HepG2 (cell line): ENCODE data around the gene NFE2L2. TPM values are rescaled to one million over a fixed set of nuclear protein-coding genes. Genes with fewer than 3 reads are reported as not detected.

Experiments used
- ATAC-seq: fragments of 200-7000 bp; cut with Tn5 transposase; 3 replicates; pipeline ENCODE4 v1.9.1; 2020; ENCODE audit warnings: mild to moderate bottlenecking, moderate library complexity
- BruUV-seq: library from RNA; stranded (reverse); fragments of 400-500 nt; replicated peaks from 2 replicates; lab custom pipeline; 2021; lab: Mats Ljungman, UMichigan
- CTCF ChIA-PET: fragments of 300-600 bp; formaldehyde crosslinking; extraction: SDS; loops from one replicate; lab custom pipeline; 2021; ENCODE audit warnings: low total read pairs, inconsistent platforms, low intra/inter-chr PET ratio; lab: Yijun Ruan, JAX
- POLR2A ChIA-PET: fragments of 350-600 bp; sonication (Branson Sonifier 250); formaldehyde crosslinking; loops from one replicate; lab custom pipeline; 2020; ENCODE audit warnings: antibody characterized with exemption, inconsistent platforms; lab: Yijun Ruan, JAX
- DNase-seq: peaks from one replicate; pipeline ENCODE4 v3.0.0-alpha.2; 2015; ENCODE audit warnings: low spot score
- FAIRE-seq: peaks from 3 replicates; lab custom pipeline; 2011; peaks lifted over from hg19 to GRCh38; lab: Jason Lieb, UNC
- H2AFZ ChIP-seq: one replicate; pipeline ENCODE4 v1.6.1; 2011; ENCODE audit warnings: low read length, inconsistent platforms
- H3K27ac ChIP-seq: fragments of 300-600 bp; 3 replicates; pipeline ENCODE4 v1.8.0; 2011; ENCODE audit warnings: mixed run types, mild to moderate bottlenecking, mixed read lengths, low read length, inconsistent platforms; ENCODE audit not compliant: insufficient read depth; ENCODE audit errors: extremely low read length
- H3K27me3 ChIP-seq, 2 experiments: fragments of 200-600 bp in 1 of 2; 2 replicates in 1 of 2; 3 replicates in 1 of 2; pipeline versions ENCODE4 v1.6.0 to v1.8.0; 2011; ENCODE audit warnings: low read length in 2 of 2, mild to moderate bottlenecking in 2 of 2, moderate library complexity in 2 of 2, inconsistent platforms in 1 of 2; ENCODE audit not compliant: insufficient read depth in 2 of 2, control insufficient read depth in 1 of 2
- H3K36me3 ChIP-seq, 2 experiments: fragments of 200-600 bp in 1 of 2; replicated peaks in 1 of 2; 2 replicates in 1 of 2; 3 replicates in 1 of 2; pipeline versions ENCODE4 v1.5.1 to v1.8.0; 2011; ENCODE audit warnings: low read length in 2 of 2, inconsistent platforms in 1 of 2; ENCODE audit not compliant: insufficient read depth in 2 of 2, control insufficient read depth in 1 of 2
- H3K4me1 ChIP-seq: 2 replicates; pipeline ENCODE4 v1.5.1; 2012; ENCODE audit warnings: low read length, inconsistent platforms; ENCODE audit not compliant: insufficient read depth
- H3K4me2 ChIP-seq: 2 replicates; pipeline ENCODE4 v1.6.0; 2011; ENCODE audit warnings: low read depth, low read length, inconsistent platforms
- H3K4me3 ChIP-seq, 3 experiments: fragments of 200-600 bp in 1 of 3; sonication (generic), shearing (Covaris generic) in 1 of 3; replicated peaks in 1 of 3; 2 replicates each; pipeline ENCODE4 v1.5.1; 2011 to 2016; ENCODE audit warnings: low read length in 3 of 3, inconsistent platforms in 2 of 3, low read depth in 2 of 3, mild to moderate bottlenecking in 2 of 3, control low read depth in 1 of 3, mixed read lengths in 1 of 3; ENCODE audit not compliant: insufficient read depth in 1 of 3
- H3K79me2 ChIP-seq: one replicate; pipeline ENCODE4 v1.6.1; 2011; ENCODE audit warnings: low read length, inconsistent platforms; ENCODE audit not compliant: insufficient read depth
- H3K9ac ChIP-seq: 2 replicates; pipeline ENCODE4 v1.6.0; 2011; ENCODE audit warnings: mild to moderate bottlenecking, low read depth, low read length, inconsistent platforms; ENCODE audit not compliant: insufficient read depth
- H3K9me3 ChIP-seq: 2 replicates; pipeline ENCODE4 v1.5.1; 2012; ENCODE audit warnings: mild to moderate bottlenecking, low read length
- H4K20me1 ChIP-seq: 2 replicates; pipeline ENCODE4 v1.6.0; 2011; ENCODE audit warnings: inconsistent platforms, mild to moderate bottlenecking, low read length, moderate library complexity; ENCODE audit not compliant: insufficient read depth
- ATF3 ChIP-seq: sonication (generic); formaldehyde crosslinking; IDR thresholded peaks from 2 replicates; pipeline ENCODE4 v1.4.0; 2020; ENCODE audit warnings: missing genetic modification reagents
- CBX5 ChIP-seq: sonication (generic); formaldehyde crosslinking; IDR thresholded peaks from 2 replicates; pipeline ENCODE4 v1.4.0; 2020; ENCODE audit warnings: missing genetic modification reagents, borderline replicate concordance
- FOXO4 ChIP-seq: sonication (generic); formaldehyde crosslinking; conservative IDR thresholded peaks from 2 replicates; pipeline ENCODE4 v1.8.1; 2023; ENCODE audit warnings: missing genetic modification reagents
- HNRNPK ChIP-seq: fragments of 200-400 bp; formaldehyde crosslinking; IDR thresholded peaks from 2 replicates; pipeline ENCODE4 v1.6.1; 2018; ENCODE audit warnings: low read length, low read depth, moderate library complexity, mild to moderate bottlenecking; ENCODE audit not compliant: poor library complexity, severe bottlenecking
- MYC ChIP-seq: sonication (generic); formaldehyde crosslinking; IDR thresholded peaks from 2 replicates; pipeline ENCODE4 v1.9.0; 2021; ENCODE audit warnings: missing genetic modification reagents, borderline replicate concordance
- POLR2A ChIP-seq, 2 experiments: IDR thresholded peaks; 2 replicates each; pipeline ENCODE4 v1.6.1; 2011; ENCODE audit warnings: low read depth in 2 of 2, low read length in 2 of 2, mild to moderate bottlenecking in 1 of 2, moderate library complexity in 1 of 2; ENCODE audit not compliant: insufficient read depth in 1 of 2
- RBM22 ChIP-seq: fragments of 200-400 bp; formaldehyde crosslinking; optimal IDR thresholded peaks from 2 replicates; pipeline ENCODE3; 2017; ENCODE audit warnings: mild to moderate bottlenecking, low read length, moderate library complexity
- SRSF1 ChIP-seq: fragments of 200-400 bp; formaldehyde crosslinking; optimal IDR thresholded peaks from 2 replicates; pipeline ENCODE3; 2017; ENCODE audit warnings: mild to moderate bottlenecking, low read depth, low read length, moderate library complexity
- SUZ12 ChIP-seq: fragments of 150-350 bp; IDR thresholded peaks from 2 replicates; pipeline ENCODE4 v1.6.1; 2014; ENCODE audit warnings: low read depth, low read length
- TERF1 ChIP-seq: sonication (generic); formaldehyde crosslinking; IDR thresholded peaks from 2 replicates; pipeline ENCODE4 v1.8.0; 2022; ENCODE audit warnings: mild to moderate bottlenecking, missing genetic modification reagents, moderate library complexity
- THAP7 ChIP-seq: sonication (generic); formaldehyde crosslinking; IDR thresholded peaks from 2 replicates; pipeline ENCODE4 v1.8.1; 2023; ENCODE audit warnings: mild to moderate bottlenecking, missing genetic modification reagents
- ZNF552 ChIP-seq: sonication (generic); formaldehyde crosslinking; IDR thresholded peaks from 2 replicates; pipeline ENCODE4 v1.9.0; 2022; ENCODE audit warnings: missing genetic modification reagents, mild to moderate bottlenecking, borderline replicate concordance
- ZNF83 ChIP-seq: sonication (generic); formaldehyde crosslinking; IDR thresholded peaks from 2 replicates; pipeline ENCODE4 v1.4.0; 2020; ENCODE audit warnings: missing genetic modification reagents, mild to moderate bottlenecking, borderline replicate concordance
- WGBS: methylation state at CpG from one replicate; pipeline ENCODE4 v1.1.6; 2017; ENCODE audit warnings: low lambda C conversion rate; 5-methylcytosine and 5-hydroxymethylcytosine counted together
- in situ Hi-C: cut with HindIII; loops from 2 replicates; pipeline ENCODE4 v1.10.0; 2017; ENCODE audit warnings: low pct_unique_long_range_greater_than_20kb; ENCODE audit not compliant: extremely low pct_ligation_motif_present
- intact Hi-C: fragments of 100-400 bp; cut with micrococcal nuclease; formaldehyde crosslinking; loops from one replicate; pipeline ENCODE4 v1.10.0; 2022; ENCODE audit not compliant: unreplicated experiment
- polyA plus RNA-seq, 8 experiments: library from polyadenylated mRNA; depleted of rRNA in 3 of 8; stranded (reverse) in 7 of 8; unstranded in 1 of 8; fragments of >200 nt; fragmentation: Illumina TruSeq in 4 of 8; extraction: Trizol in 4 of 8; gene quantifications; 2 replicates each; pipeline versions ENCODE4 v1.2.1 to v1.2.3, GENCODE V29; 2011 to 2016; ENCODE audit warnings: low read depth in 4 of 8, missing spikeins in 1 of 8, mixed read lengths in 1 of 8; ENCODE audit not compliant: insufficient read depth in 1 of 8
- total RNA-seq, 5 experiments: library from RNA; depleted of rRNA; stranded (reverse); fragments of >200 nt; fragmentation: Illumina TruSeq; extraction: Trizol; gene quantifications; 2 replicates each; pipeline ENCODE4 v1.2.3, GENCODE V29; 2016; ENCODE audit warnings: low read depth in 1 of 5

Gene NFE2L2
- total and polyA plus RNA-seq, 2 of the 13 experiments (the other 11 are each of a cell fraction or from before 2014, with no cell fraction given) = 84.6 to 215 TPM

GRCh38 chr2:177249038-177249437 is 15.5 kb downstream of the NFE2L2 start (continued):
- TF ChIP-seq TERF1 = no peak
- TF ChIP-seq CBX5 = no peak
- TF ChIP-seq HNRNPK = no peak
- TF ChIP-seq ZNF83 = no peak
- TF ChIP-seq SRSF1 = no peak
- TF ChIP-seq ZNF552 (CRISPR knock-in tag) = no peak
- no peak for TF ChIP-seq SUZ12
- no peak for TF ChIP-seq ATF3
- TF ChIP-seq MYC (CRISPR knock-in tag) = no peak

GRCh38 chr2:177247693-177248262 is 16.7 kb downstream of the NFE2L2 start:
- CTCF ChIA-PET = no interaction called here
- H3K27me3 ChIP-seq = no peaks in the 10 kb centered on the region
- BruUV-seq = no TSS peak
- H4K20me1 ChIP-seq = peaks cover 98% of the 10 kb centered on the region
- POLR2A ChIA-PET = interaction anchor here (0.7 to 1.5 kb wide), 2 partner anchors 16 to 33 kb away, joined by 3 to 4 read pairs; no protein-coding TSS in a partner anchor
- in situ Hi-C loops = no loop called here
- no peak overlapping the region for H3K9ac ChIP-seq
- peaks cover 94% of the 10 kb centered on the region for H3K4me1 ChIP-seq
- TF ChIP-seq POLR2A (IDR thresholded peaks at IDR 0.05; ENCODE audit: insufficient read depth in 1 of 2, low read depth in 2 of 2, low read length in 2 of 2) = 0 out of 4 replicates have a peak, but pooled peaks of 1 of the 2 experiments have one; percentile 8
- TF ChIP-seq RBM22 = peak; percentile 95
- TF ChIP-seq THAP7 = 0 out of 2 replicates have a peak, but pooled peaks have one; percentile 20
- TF ChIP-seq FOXO4 = no peak
- H3K9me3 ChIP-seq = no peaks in the 10 kb centered on the region
- no peak overlapping the region for H2AFZ ChIP-seq
- H3K4me2 ChIP-seq = no peak overlapping the region
- peak overlapping the region; percentile 14 for H3K27ac ChIP-seq
- peaks cover 97% of the 10 kb centered on the region for H3K79me2 ChIP-seq
- FAIRE-seq (no peak), ATAC-seq (no peak), DNase-seq (no peak)
- 78% methylated on average over 6 of the region's 6 CpGs for WGBS
- no peak overlapping the region for H3K4me3 ChIP-seq
- H3K36me3 ChIP-seq = peaks cover 21 to 47% of the 10 kb centered on the region in 2 experiments
- intact Hi-C loops = no loop called here
